ENCODE measurements around the gene MAGOHB.

DNA sequence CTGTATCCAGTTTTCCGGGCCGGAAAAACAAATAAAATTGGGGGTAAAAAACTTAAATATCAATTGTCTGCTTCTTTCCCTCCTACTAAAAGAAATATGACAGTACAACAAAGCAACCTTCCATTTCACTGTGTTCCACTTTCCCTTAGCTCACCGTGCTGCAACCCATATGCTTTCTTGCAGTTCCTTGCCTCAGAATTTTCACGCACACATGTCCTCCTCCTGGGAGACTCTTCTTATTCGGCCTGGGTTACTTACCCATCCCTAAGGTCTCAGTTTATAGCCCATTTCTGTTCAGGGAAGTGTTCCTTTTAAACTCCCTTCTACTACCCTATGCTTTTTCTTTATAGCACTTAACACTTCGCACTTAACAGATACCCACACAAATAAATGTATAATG lies 4.5 kb upstream of the MAGOHB start:
- no peak for TF ChIP-seq EZH2 (IDR thresholded peaks at IDR 0.05)
- no peak for TF ChIP-seq POLR2AphosphoS5 (IDR thresholded peaks at IDR 0.05; ENCODE audit: borderline replicate concordance, low read depth, low read length)

All from SK-N-MC (cell line).